B cell (primary cell): Measurements from ENCODE around the gene CCDC80.

Experiments used
- EZH2 ChIP-seq: IDR thresholded peaks from 2 replicates; pipeline ENCODE4 v1.6.1; 2012; ENCODE audit warnings: borderline replicate concordance, low read depth, mild to moderate bottlenecking, moderate library complexity, low read length; ENCODE audit not compliant: insufficient read depth, poor library complexity, severe bottlenecking
- TF ChIP-seq, protein P1 (sequence below): fragments of 200-600 bp; IDR thresholded peaks from one replicate; pipeline ENCODE4 v1.8.0; 2022; ENCODE audit warnings: antibody characterized with exemption, mild to moderate bottlenecking

DNA sequence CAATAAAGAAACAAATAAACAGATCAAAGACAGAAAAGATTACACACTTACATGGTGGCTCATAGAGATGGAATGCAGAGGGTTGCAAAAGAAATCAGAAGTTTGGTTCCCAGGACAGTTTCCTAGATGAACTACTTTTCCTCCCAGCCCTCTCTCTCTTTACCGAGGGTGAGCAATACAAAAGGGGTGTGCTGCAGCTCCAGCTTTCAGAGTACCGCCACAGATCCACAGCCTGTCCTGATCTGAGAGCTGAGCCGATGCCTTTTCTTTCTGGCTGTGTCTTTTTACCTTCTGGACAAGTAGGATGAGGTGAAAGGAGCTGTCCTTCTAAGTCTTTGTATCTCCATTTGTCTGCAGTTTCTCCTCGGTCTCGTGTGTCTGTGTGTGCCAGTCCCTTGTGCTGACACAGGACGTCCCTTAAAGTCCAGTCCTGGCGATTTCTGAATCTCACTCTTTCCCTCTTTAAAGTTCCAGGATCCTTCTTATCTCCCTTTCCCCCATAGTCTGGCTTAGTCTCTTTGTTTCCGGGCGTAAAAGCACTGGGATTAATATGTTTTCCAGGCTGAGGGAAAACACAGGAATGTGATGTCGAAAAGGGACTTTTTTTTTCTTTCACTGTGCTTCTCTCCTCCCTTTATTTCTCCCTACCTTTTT, 540 bp downstream of the CCDC80 start:
- TF ChIP-seq, protein P1, sequence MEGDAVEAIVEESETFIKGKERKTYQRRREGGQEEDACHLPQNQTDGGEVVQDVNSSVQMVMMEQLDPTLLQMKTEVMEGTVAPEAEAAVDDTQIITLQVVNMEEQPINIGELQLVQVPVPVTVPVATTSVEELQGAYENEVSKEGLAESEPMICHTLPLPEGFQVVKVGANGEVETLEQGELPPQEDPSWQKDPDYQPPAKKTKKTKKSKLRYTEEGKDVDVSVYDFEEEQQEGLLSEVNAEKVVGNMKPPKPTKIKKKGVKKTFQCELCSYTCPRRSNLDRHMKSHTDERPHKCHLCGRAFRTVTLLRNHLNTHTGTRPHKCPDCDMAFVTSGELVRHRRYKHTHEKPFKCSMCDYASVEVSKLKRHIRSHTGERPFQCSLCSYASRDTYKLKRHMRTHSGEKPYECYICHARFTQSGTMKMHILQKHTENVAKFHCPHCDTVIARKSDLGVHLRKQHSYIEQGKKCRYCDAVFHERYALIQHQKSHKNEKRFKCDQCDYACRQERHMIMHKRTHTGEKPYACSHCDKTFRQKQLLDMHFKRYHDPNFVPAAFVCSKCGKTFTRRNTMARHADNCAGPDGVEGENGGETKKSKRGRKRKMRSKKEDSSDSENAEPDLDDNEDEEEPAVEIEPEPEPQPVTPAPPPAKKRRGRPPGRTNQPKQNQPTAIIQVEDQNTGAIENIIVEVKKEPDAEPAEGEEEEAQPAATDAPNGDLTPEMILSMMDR = no peak
- TF ChIP-seq EZH2 = no peak
